ENCODE measurements around the gene SPACA5.
"Not testable (repeated sequence)": the region's sequence is repeated elsewhere in the genome, so short reads cannot be mapped to it uniquely, and the experiment has no call there.

Gene SPACA5

DNA sequence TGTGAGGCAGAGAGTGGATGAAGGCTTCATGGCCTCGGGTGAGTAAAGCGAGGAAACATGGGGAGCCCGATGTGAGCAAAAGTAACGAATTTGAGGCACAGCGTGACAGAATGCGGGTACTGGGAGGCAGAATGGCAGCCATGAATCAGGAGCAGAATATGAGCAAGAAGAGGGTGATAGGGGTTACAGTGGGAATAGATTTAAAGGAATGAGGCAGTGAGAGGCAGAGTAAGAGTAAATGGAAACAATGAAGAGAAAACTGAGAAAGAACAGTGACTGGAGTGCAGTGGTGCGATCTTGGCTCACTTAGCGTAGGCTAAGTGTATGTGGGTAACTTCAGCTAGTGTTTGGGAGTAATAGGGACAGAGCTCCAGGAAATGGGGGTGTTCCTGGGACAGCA, at the start of gene SPACA5:
TSS of gene SPACA5 (plus strand) at position 301 of the 400 bp plus-strand sequence. CDS start 815 bp downstream, outside the sequence.
- H3K4me1 ChIP-seq (ENCODE audit: low read length); H3K9me3 ChIP-seq (ENCODE audit: insufficient read depth, low read length); H2AFZ ChIP-seq (ENCODE audit: low read depth, low read length); H3K27ac ChIP-seq (ENCODE audit: low read length); H4K20me1 ChIP-seq (ENCODE audit: insufficient read depth, low read length); H3K9ac ChIP-seq (ENCODE audit: low read length); H3K4me2 ChIP-seq (ENCODE audit: low read length); H3K36me3 ChIP-seq (replicated peaks; ENCODE audit: low read depth, low read length); H3K4me3 ChIP-seq (ENCODE audit: low read length); H3K27me3 ChIP-seq (ENCODE audit: low read depth, low read length): not testable (repeated sequence)
- peaks cover 19% of the 10 kb centered on the region for H3K79me2 ChIP-seq (ENCODE audit: low read length)

DNA sequence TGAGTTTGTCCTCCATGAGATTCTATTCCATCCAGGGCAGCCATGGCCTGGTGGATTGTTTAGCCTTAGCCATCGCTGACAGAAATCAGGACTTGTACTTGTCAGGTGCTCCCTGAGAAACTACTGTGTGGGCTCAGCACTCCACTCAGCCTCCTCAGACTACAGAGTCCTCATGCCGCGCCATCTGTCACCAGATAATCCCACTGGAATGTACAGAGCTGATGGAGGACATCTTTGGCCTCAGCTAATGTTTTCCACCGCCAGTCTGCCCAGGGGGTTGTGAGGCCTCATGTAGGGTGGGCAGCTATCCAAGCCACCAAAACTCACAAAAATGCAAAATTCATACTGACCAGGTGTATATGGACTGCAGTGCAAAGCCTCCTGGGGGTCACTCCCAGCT, 48.6 kb upstream of the SPACA5 start:
- not testable (repeated sequence) for H3K4me2 ChIP-seq (ENCODE audit: low read length); H3K36me3 ChIP-seq (replicated peaks; ENCODE audit: low read depth, low read length); H3K27me3 ChIP-seq (ENCODE audit: low read depth, low read length); H3K9ac ChIP-seq (ENCODE audit: low read length); H3K9me3 ChIP-seq (ENCODE audit: insufficient read depth, low read length); H3K4me3 ChIP-seq (ENCODE audit: low read length); H3K27ac ChIP-seq (ENCODE audit: low read length); H3K4me1 ChIP-seq (ENCODE audit: low read length); H2AFZ ChIP-seq (ENCODE audit: low read depth, low read length); H4K20me1 ChIP-seq (ENCODE audit: insufficient read depth, low read length); H3K79me2 ChIP-seq (ENCODE audit: low read length)

DNA sequence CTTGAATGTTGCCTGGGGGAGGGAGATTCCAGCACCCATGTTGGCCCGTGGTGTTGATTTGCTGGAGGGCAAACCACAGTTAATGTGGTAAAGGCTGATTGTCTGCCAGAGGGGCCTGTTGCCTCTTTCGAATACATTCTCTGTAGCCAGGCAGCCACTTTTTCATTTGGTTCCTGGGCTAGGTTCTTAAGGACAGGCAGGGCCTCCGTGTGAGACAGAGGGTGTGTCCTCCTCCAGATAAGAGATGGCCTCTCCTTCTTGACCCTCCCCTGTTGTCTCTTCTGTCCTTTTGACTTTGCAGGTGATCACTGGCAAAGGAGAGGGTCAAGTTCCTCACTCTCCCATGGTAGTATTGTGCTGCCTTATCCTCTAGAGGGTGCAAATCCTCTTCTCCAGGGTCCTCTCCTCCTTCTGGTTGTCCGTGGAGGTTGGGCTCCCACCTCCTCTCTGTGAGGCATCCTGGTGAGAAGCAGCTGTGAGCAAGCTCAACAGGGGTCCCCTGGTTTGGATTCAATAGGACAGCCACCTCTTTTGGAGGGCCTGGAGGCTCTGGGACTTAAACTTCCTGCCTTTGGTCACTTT, 47.9 kb upstream of the SPACA5 start:
- Histone ChIP-seq H3K27ac (ENCODE audit: low read length) (no peak overlapping the region), H3K79me2 (ENCODE audit: low read length) (no peaks in the 10 kb centered on the region), H3K4me2 (ENCODE audit: low read length) (no peak overlapping the region), H3K4me1 (ENCODE audit: low read length) (peaks cover 9% of the 10 kb centered on the region), H2AFZ (ENCODE audit: low read depth, low read length) (no peak overlapping the region), H3K9ac (ENCODE audit: low read length) (no peak overlapping the region), H4K20me1 (ENCODE audit: insufficient read depth, low read length) (no peaks in the 10 kb centered on the region), H3K9me3 (ENCODE audit: insufficient read depth, low read length) (no peaks in the 10 kb centered on the region), H3K4me3 (ENCODE audit: low read length) (no peak overlapping the region), H3K36me3 (replicated peaks; ENCODE audit: low read depth, low read length) (no peaks in the 10 kb centered on the region), H3K27me3 (ENCODE audit: low read depth, low read length) (no peaks in the 10 kb centered on the region)
- TF ChIP-seq, protein P1, sequence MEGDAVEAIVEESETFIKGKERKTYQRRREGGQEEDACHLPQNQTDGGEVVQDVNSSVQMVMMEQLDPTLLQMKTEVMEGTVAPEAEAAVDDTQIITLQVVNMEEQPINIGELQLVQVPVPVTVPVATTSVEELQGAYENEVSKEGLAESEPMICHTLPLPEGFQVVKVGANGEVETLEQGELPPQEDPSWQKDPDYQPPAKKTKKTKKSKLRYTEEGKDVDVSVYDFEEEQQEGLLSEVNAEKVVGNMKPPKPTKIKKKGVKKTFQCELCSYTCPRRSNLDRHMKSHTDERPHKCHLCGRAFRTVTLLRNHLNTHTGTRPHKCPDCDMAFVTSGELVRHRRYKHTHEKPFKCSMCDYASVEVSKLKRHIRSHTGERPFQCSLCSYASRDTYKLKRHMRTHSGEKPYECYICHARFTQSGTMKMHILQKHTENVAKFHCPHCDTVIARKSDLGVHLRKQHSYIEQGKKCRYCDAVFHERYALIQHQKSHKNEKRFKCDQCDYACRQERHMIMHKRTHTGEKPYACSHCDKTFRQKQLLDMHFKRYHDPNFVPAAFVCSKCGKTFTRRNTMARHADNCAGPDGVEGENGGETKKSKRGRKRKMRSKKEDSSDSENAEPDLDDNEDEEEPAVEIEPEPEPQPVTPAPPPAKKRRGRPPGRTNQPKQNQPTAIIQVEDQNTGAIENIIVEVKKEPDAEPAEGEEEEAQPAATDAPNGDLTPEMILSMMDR (IDR thresholded peaks at IDR 0.05; ENCODE audit: low read depth, low read length) = peak; percentile 39
- no peak for TF ChIP-seq EZH2phosphoT487 (IDR thresholded peaks at IDR 0.05; ENCODE audit: low read depth)

DNA sequence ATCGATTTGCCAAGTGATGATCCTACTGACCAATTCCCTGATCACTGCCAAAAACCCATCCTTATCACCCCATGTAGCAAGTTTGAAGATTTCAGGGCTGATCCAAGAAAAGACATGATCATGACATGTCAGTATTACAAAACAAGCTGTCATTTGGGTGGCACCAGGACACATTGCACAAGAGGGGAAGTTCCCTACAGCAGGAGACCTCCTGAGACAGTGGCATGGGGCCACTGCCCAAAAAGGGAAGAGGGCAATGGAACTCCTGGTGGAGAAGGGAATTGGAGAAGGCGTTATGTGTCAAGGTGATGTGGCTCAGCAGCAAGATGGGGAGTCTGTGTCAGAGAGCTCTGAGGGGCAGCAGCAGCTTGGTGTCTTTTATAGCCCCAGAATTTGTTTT, 46.4 kb upstream of the SPACA5 start:
- Histone ChIP-seq H3K4me1 (ENCODE audit: low read length) (peaks cover 9% of the 10 kb centered on the region), H3K4me3 (ENCODE audit: low read length) (no peak overlapping the region), H3K36me3 (replicated peaks; ENCODE audit: low read depth, low read length) (no peaks in the 10 kb centered on the region), H3K9me3 (ENCODE audit: insufficient read depth, low read length) (no peaks in the 10 kb centered on the region), H3K27ac (ENCODE audit: low read length) (no peak overlapping the region), H4K20me1 (ENCODE audit: insufficient read depth, low read length) (no peaks in the 10 kb centered on the region), H3K9ac (ENCODE audit: low read length) (no peak overlapping the region), H3K79me2 (ENCODE audit: low read length) (no peaks in the 10 kb centered on the region), H3K4me2 (ENCODE audit: low read length) (no peak overlapping the region), H3K27me3 (ENCODE audit: low read depth, low read length) (no peaks in the 10 kb centered on the region), H2AFZ (ENCODE audit: low read depth, low read length) (no peak overlapping the region)
- TF ChIP-seq, protein P1 (IDR thresholded peaks at IDR 0.05; ENCODE audit: low read depth, low read length) = no peak
- no peak for TF ChIP-seq EZH2phosphoT487 (IDR thresholded peaks at IDR 0.05; ENCODE audit: low read depth)

DNA sequence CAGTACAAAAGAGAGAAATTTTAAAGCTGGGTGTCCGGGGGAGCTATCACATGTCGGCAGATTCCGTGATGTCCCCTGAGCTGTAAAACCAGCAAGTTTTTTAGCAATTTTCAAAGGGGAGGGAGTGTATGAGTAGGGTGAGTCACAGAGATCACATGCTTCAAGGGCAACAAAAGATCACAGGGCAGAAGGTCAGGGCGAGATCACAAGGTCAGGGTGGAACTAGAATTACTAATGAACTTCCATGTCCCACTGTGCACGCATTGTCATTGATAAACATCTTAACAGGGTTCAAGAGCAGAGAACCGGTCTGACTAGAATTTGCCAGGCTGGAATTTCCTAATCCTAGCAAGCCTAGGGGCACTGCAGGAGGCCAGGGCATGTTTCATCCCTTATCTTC, 45.0 kb upstream of the SPACA5 start:
- H4K20me1 ChIP-seq (ENCODE audit: insufficient read depth, low read length); H3K4me2 ChIP-seq (ENCODE audit: low read length); H3K79me2 ChIP-seq (ENCODE audit: low read length); H3K4me1 ChIP-seq (ENCODE audit: low read length); H3K9me3 ChIP-seq (ENCODE audit: insufficient read depth, low read length); H3K9ac ChIP-seq (ENCODE audit: low read length); H3K4me3 ChIP-seq (ENCODE audit: low read length); H2AFZ ChIP-seq (ENCODE audit: low read depth, low read length); H3K27me3 ChIP-seq (ENCODE audit: low read depth, low read length); H3K27ac ChIP-seq (ENCODE audit: low read length); H3K36me3 ChIP-seq (replicated peaks; ENCODE audit: low read depth, low read length): not testable (repeated sequence)

DNA sequence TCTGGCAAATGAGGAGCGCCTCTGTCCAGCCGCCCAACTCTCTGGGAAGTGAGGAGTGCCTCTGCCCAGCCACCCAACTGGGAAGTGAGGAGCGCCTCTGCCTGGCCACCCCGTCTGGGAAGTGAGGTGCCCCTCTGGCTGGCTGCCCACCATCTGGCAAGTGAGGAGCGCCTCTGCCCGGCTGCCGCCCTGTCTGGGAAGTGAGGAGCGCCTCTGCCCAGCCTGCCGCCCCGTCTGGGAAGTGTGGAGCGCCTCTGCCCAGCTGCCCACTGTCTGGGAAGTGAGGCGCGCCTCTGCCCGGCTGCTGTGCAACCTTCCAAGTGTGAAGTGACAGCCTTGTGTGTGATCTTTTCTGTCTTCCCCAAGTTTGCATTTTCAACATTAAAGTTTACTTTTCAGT, 41.3 kb upstream of the SPACA5 start:
- H3K9ac ChIP-seq (ENCODE audit: low read length); H2AFZ ChIP-seq (ENCODE audit: low read depth, low read length); H3K9me3 ChIP-seq (ENCODE audit: insufficient read depth, low read length); H3K4me1 ChIP-seq (ENCODE audit: low read length); H4K20me1 ChIP-seq (ENCODE audit: insufficient read depth, low read length); H3K27me3 ChIP-seq (ENCODE audit: low read depth, low read length); H3K4me3 ChIP-seq (ENCODE audit: low read length); H3K4me2 ChIP-seq (ENCODE audit: low read length); H3K36me3 ChIP-seq (replicated peaks; ENCODE audit: low read depth, low read length); H3K79me2 ChIP-seq (ENCODE audit: low read length); H3K27ac ChIP-seq (ENCODE audit: low read length): not testable (repeated sequence)

Measured in OCI-LY3 (cell line).